ENCODE results near the gene SHE. TPM values are rescaled to one million over a fixed set of nuclear protein-coding genes. Genes with fewer than 3 reads are reported as not detected.
A peak's percentile ranks its signal among the peaks of the same experiment; 100 is the strongest.

Gene SHE
- total RNA-seq, 1 experiment from 2014 or later = not detected

DNA sequence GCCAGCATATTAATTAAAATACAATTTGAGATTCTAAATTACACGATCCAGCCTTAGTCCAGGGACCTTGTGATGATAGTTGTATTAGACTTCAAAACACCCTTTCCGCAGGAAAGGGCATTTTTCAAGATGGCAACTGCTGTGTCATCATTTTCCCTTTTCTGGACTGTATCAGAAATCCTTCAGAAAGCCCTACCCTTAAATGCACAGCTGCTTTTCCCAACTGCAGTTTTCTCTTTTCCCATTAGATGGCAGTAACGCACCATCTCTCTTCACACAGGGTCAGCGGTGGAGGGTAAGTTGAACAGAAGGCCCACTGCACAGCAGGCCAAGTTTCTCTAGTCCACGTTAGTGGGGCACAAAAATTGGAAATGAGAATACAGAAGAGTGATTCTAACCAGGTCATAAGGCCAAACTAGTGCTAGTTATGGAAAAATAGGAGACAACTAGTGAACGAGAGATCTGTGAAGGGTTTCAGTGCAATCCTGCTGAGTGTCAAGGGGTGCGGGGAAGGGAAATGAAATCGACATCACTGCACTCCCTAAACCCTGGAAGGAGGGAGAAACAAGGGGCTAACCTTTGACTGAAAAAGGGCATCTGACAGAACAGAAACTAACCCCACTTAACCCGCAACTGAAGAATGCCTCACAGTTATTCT lies 22.3 kb downstream of the SHE start:
- CTCF ChIA-PET = interaction anchor here (0.6 to 4.0 kb wide), 15 partner anchors 12 to 538 kb away, joined by 3 to 62 read pairs (median 4); partner anchors contain the start of gene KCNN3
- RAD21 ChIA-PET (ENCODE audit: low non-redundant PET in 1 of 2, low total read pairs in 2 of 2, uncharacterized antibody in 2 of 2, unreplicated experiment in 2 of 2) = interaction anchor here (0.8 to 2.3 kb wide), 4 partner anchors 66 to 67 kb away, joined by 3 to 8 read pairs (median 6); no protein-coding TSS in a partner anchor
- Histone ChIP-seq H4K20me1 (ENCODE audit: insufficient read depth) (no peaks in the 10 kb centered on the region), H3K9me2 (ENCODE audit: insufficient read depth) (no peaks in the 10 kb centered on the region), H3K4me3 (replicated peaks in 1 of 2; ENCODE audit: low read depth in 1 of 2, low read length in 2 of 2) (no peak overlapping the region), H2AFZ (ENCODE audit: low read depth, low read length, poor library complexity, severe bottlenecking) (peak overlapping the region; percentile 72), H3K36me3 (ENCODE audit: control insufficient read depth in 1 of 2, insufficient read depth in 2 of 2, low read length in 2 of 2) (no peaks in the 10 kb centered on the region), H3K27me3 (ENCODE audit: insufficient read depth, low read length) (no peaks in the 10 kb centered on the region), H3K9ac (ENCODE audit: low read length) (peak overlapping the region; percentile 21; the same call in 1 of the 2 replicates), H3K79me2 (ENCODE audit: insufficient read depth, low read length) (no peaks in the 10 kb centered on the region), H3K9me3 (ENCODE audit: control insufficient read depth in 1 of 2, insufficient read depth in 1 of 2, low read depth in 1 of 2, low read length in 2 of 2) (no peaks in the 10 kb centered on the region), H3K27ac (ENCODE audit: low read depth, low read length) (no peak overlapping the region), H3K4me1 (ENCODE audit: control insufficient read depth in 1 of 2, insufficient read depth in 2 of 2, low read length in 2 of 2) (peaks cover 9 to 57% of the 10 kb centered on the region in 2 experiments), H3K4me2 (ENCODE audit: low read length) (peak overlapping the region; percentile 28; the same call in 1 of the 2 replicates)
- peak; percentile 88 for ATAC-seq
- peak; percentile 86 for DNase-seq (ENCODE audit: low read depth, low spot score)
- intact Hi-C loops (cut with micrococcal nuclease) = loop anchor here (1.0 to 10.0 kb wide), 7 partner anchors 66 to 397 kb away; partner anchors contain the start of gene ATP8B2
- no TSS peak for BruUV-seq (replicated peaks)
- POLR2A ChIA-PET = interaction anchor here (0.6 to 1.1 kb wide), 2 partner anchors 46 to 127 kb away, joined by 3 to 4 read pairs; no protein-coding TSS in a partner anchor
- TF ChIP-seq, protein P1, sequence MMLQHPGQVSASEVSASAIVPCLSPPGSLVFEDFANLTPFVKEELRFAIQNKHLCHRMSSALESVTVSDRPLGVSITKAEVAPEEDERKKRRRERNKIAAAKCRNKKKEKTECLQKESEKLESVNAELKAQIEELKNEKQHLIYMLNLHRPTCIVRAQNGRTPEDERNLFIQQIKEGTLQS (IDR thresholded peaks at IDR 0.05) = no peak
- TF ChIP-seq SRF (IDR thresholded peaks at IDR 0.05; ENCODE audit: low read depth) (peak; percentile 91), JUND (IDR thresholded peaks at IDR 0.05) (no peak), YY1 (IDR thresholded peaks at IDR 0.05; ENCODE audit: extremely low read depth, insufficient replicate concordance, low read depth, low read length) (peak; percentile 81), RAD21 (IDR thresholded peaks at IDR 0.05; ENCODE audit: low read depth) (peak; percentile 97), EZH2 (IDR thresholded peaks at IDR 0.05) (no peak), FOSL1 (IDR thresholded peaks at IDR 0.05; ENCODE audit: low read depth) (no peak), CBX3 (IDR thresholded peaks at IDR 0.05; ENCODE audit: low read depth) (peak; percentile 37; the same call in 1 of the 2 replicates), ZFX (IDR thresholded peaks at IDR 0.05) (0 out of 2 replicates have a peak, but pooled peaks have one; percentile 12), SIN3A (IDR thresholded peaks at IDR 0.05; ENCODE audit: low read depth) (no peak), EGR1 (IDR thresholded peaks at IDR 0.05; ENCODE audit: low read depth) (no peak), TCF7L2 (IDR thresholded peaks at IDR 0.05; ENCODE audit: borderline replicate concordance, extremely low read depth, insufficient read depth, insufficient read length) (no peak), POLR2AphosphoS5 (IDR thresholded peaks at IDR 0.05; ENCODE audit: low read depth, low read length) (no peak), ZBTB33 (IDR thresholded peaks at IDR 0.05; ENCODE audit: extremely low read depth, insufficient replicate concordance, low read length) (no peak), EZH2phosphoT487 (IDR thresholded peaks at IDR 0.05; ENCODE audit: borderline replicate concordance) (no peak), ZNF274 (IDR thresholded peaks at IDR 0.05; ENCODE audit: low read depth, low read length) (no peak), SP1 (IDR thresholded peaks at IDR 0.05; ENCODE audit: low read depth) (no peak), CEBPB (IDR thresholded peaks at IDR 0.05; ENCODE audit: low read depth) (no peak), POLR2A (IDR thresholded peaks at IDR 0.05; ENCODE audit: borderline replicate concordance, extremely low read depth, insufficient read depth, insufficient read length) (no peak), MAX (IDR thresholded peaks at IDR 0.05) (no peak), ELF1 (IDR thresholded peaks at IDR 0.05; ENCODE audit: borderline replicate concordance, low read depth) (no peak)
- TF ChIP-seq, protein P2, sequence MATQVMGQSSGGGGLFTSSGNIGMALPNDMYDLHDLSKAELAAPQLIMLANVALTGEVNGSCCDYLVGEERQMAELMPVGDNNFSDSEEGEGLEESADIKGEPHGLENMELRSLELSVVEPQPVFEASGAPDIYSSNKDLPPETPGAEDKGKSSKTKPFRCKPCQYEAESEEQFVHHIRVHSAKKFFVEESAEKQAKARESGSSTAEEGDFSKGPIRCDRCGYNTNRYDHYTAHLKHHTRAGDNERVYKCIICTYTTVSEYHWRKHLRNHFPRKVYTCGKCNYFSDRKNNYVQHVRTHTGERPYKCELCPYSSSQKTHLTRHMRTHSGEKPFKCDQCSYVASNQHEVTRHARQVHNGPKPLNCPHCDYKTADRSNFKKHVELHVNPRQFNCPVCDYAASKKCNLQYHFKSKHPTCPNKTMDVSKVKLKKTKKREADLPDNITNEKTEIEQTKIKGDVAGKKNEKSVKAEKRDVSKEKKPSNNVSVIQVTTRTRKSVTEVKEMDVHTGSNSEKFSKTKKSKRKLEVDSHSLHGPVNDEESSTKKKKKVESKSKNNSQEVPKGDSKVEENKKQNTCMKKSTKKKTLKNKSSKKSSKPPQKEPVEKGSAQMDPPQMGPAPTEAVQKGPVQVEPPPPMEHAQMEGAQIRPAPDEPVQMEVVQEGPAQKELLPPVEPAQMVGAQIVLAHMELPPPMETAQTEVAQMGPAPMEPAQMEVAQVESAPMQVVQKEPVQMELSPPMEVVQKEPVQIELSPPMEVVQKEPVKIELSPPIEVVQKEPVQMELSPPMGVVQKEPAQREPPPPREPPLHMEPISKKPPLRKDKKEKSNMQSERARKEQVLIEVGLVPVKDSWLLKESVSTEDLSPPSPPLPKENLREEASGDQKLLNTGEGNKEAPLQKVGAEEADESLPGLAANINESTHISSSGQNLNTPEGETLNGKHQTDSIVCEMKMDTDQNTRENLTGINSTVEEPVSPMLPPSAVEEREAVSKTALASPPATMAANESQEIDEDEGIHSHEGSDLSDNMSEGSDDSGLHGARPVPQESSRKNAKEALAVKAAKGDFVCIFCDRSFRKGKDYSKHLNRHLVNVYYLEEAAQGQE (IDR thresholded peaks at IDR 0.05; ENCODE audit: low read depth) = no peak
